Measurements from ENCODE around the gene GUCY1B1.

Gene GUCY1B1

DNA sequence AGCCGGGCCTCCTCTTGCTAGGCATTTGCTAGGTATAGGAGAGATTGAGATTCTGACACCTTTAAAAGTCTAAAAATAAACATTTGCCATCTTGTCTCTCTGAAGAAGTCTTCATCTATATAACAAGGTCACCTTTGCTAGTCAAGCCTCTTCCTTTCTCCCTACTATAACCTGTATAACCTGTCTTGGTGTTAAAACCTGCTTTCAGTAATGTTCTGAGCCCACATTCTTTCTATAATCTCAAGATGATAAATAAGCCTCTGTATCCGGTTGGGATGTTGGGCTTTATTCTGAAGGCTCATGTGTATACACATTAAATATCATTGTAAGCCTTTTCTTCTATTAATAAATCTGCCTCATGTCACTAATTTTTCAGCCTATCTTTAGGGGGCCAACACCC is 97.1 kb downstream of the GUCY1B1 start:
- H3K4me1 ChIP-seq (ENCODE audit: control insufficient read depth, insufficient read depth, low read length): no peaks in the 10 kb centered on the region
- no peaks in the 10 kb centered on the region for H3K27me3 ChIP-seq (ENCODE audit: control insufficient read depth, insufficient read depth, low read length)
- no peaks in the 10 kb centered on the region for H3K36me3 ChIP-seq (ENCODE audit: control insufficient read depth, insufficient read depth, low read length)
- H3K4me3 ChIP-seq (ENCODE audit: low read length): no peak overlapping the region
- no peak overlapping the region for H3K27ac ChIP-seq (ENCODE audit: low read depth, low read length)
- H3K9ac ChIP-seq (ENCODE audit: low read length): no peak overlapping the region
